GM19324 (cell line): ENCODE data around the gene MAPK8IP3.

Source experiments
- ATAC-seq: cut with Tn5 transposase; IDR thresholded peaks from one replicate; pipeline ENCODE4 v1.9.1; 2021; ENCODE audit warnings: mild to moderate bottlenecking, moderate library complexity; ENCODE audit not compliant: unreplicated experiment, low FRiP score

The MAPK8IP3 gene

DNA sequence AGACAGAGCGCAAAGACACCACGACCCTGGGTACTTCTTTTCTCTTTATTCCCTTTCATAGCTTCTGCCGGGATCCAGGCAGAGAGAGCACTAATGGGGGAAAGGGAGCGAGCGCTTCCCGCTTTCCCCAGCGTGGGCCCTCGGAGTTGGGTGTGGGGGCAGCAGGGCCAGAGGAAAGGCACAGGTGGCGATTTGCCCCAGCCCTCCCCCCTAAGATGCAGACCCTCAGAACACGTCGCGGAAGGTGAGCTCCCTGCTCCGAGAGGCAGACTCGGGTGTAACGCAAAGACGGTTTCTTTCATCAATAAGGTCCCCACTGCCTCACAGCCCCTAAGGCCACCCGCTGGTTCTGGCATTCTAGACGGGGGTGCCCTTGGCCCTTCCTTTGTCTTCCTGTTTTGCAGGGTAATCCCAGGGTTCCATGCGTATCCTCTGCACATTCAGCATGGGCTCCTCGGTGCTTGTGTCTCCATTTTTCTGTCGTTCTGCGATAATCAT, 65.9 kb downstream of the MAPK8IP3 start:
- no peak for ATAC-seq

- no peak for ATAC-seq
Measured at GRCh38 chr16:1772362-1772907, 66.4 kb downstream of the MAPK8IP3 start, which contains the start of gene EME2. Gene EME2 (plus strand): TSS chr16:1772810. CDS start chr16:1773228, 418 bp downstream.

DNA sequence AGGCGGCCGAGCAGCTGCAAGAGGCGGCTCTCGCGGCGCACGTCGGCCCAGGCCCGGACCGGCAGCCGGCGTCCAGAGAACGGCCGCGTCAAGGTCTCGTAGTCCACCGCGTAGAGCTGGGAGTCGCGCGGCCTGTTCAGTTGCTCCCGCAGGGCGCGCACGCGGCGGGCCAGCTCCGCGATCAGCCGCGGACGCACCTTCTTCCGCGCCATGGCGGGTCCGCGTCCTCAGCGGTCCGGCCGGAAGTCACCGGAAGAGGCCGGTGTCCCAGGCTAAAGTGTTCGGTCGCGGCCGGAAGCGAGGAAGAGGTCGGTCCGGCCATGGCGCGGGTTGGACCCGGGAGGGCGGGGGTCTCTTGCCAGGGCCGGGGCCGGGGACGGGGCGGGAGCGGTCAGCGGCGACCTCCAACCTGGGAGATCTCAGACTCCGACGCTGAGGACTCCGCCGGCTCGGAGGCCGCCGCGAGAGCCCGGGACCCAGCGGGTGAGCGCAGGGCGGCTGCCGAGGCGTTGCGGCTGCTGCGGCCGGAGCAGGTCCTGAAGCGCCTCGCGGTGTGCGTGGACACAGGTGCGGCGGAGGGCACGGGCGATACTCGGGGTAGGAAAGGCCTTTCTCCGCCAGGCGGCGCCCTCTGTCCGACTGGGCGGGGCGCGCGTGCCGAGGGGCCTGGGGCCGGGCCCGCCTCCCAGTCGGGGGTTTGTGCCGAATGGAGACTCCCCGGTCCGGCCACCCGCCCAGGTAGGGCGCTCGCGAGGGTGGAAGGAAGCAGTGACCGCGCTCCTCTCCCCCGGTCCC, 67.1 kb downstream of the MAPK8IP3 start, which contains the start of gene MRPS34:
Gene MRPS34, minus strand, starts transcription at position 227 of the 795 bp plus-strand sequence. Its CDS starts 15 bp downstream, at position 212.
- ATAC-seq: peak; percentile 58

DNA sequence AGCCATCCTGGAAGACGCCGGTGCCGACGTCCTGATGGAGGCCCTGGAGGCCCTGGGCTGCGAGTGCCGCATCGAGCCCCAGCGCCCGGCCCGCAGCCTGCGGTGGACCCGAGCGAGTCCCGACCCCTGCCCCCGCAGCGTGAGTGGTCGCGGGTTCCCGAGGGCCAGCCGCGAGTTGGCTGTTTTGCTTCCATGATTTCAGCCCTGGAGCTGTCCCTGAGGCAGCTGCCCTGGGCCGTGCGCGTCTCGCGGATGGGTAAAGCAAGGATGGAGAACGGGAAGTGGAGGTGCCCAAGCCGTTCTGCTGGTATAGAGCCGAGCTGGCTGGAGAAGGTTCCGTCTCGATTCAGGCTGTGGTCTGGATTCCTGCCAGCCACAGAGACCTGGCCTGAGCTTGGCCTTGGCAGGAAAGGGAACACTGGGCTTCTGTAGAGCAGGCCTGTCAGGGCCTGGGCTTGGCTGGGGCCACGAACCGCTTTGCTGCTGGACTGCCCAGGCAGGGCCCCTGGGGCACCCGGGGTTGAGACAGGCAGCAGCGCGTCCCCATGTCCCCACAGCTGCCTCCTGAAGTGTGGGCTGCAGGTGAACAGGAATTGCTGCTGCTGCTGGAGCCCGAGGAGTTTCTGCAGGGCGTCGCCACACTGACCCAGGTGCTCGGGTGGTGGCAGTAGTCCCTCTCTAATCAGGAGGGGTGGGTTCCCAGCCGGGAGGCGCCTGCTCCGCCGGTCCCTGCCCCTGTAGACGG, 67.9 kb downstream of the MAPK8IP3 start:
- ATAC-seq: no peak

DNA sequence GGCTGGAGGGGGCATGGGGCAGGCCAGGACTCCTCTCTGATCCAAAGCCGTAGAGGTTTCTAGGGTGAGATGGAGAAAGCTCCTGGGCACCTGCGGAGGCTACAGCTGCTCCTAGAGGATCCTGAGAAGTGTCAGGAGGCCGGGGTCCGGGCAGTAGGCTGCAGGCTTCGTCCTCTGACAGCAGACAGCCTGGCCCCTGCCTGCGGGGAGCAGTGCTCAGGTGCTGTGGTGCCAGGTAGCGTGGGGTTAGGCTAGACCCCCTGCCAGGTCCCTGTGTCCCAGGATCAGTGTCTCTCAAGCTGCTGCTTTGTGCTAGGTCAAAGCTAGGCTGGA, 68.4 kb downstream of the MAPK8IP3 start:
- no peak for ATAC-seq

- ATAC-seq: no peak
Measured at GRCh38 chr16:1775006-1775845, 69.2 kb downstream of the MAPK8IP3 start.

GRCh38 chr16:1775846-1776671, 70.1 kb downstream of the MAPK8IP3 start:
- no peak for ATAC-seq

DNA sequence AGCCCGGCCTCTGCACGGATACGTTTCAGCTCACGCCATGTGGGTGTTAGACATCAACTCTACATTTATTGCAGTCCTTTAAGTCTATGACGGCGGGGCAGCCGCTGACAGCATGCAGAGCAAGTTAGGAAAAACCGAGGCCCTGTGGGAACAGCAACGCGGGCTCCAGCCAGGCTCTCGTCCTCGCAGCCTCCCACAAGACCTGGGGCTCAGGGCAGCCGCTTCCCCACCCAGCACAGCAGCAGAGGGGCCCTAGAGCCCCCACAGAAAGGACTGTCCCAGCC, 70.6 kb downstream of the MAPK8IP3 start:
- ATAC-seq: no peak

DNA sequence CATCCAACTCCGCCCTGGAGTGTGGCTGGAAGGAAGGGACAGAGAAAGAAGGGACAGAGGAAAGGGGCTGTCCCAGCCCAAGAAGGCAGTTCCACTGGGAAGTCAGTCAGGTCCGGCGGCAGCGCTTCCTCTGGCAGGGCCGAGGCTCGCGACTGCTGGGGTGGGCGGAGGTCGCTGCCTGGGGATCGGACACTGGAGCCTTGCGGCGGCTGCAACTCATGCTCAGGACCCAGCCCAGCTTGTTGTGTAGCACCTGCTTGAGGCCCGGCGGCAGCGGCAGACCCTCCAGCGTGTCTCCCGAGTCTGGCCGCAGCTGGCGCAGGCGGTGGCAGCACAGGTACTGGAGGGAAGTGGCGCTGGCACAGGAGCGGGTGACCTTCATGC, 71.0 kb downstream of the MAPK8IP3 start:
- ATAC-seq: no peak

- ATAC-seq: no peak
Measured at GRCh38 chr16:1777375-1778199, 71.6 kb downstream of the MAPK8IP3 start.

DNA sequence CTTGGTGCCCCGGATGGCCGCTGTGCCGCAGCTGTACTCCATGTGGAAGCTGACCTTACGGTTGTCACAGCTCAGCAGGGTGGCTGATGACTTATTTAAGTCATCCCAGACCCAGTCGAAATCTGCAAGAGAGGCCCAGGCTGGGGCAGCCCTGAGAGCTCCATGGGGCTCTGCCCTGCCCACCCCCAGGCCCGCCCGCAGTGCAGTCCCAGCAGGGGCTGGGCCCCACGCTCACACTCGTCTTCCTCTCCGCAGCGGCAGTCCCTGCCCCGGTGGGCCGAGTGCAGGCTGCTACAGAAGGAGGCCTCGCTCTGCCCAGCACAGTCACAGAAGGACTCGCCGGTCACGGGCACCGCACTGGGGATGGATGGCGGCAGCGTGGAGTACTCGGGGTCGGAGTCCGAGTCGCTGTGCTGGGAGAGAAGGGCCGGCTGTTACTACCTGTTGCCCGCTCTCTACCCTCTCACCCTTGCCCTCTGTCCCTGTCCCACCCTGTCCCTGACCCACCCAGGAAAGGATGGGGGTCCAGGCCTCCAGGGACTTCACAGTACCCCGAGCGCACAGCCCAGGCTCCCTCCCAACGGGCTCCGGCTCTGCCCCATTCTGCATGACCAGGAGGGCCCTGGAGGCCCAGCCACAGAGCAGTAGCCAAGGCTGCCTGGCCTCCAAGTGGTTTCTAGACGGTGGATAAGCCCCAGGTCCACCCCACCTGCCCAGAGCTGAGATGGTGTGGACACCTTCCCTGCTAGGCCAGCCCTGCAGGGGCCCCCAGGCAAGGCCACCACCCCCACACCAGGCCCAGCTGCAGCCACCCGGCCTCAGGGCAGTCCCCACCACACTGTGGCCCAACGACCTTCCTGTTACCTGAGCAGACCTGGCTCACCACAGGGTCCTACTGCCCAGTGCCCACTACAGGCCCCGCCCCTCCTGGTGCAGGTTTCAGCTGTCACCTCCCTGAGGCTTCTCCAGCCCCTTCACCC, 72.5 kb downstream of the MAPK8IP3 start:
- no peak for ATAC-seq

GRCh38 chr16:1779234-1779701, 73.3 kb downstream of the MAPK8IP3 start:
- ATAC-seq: no peak

DNA sequence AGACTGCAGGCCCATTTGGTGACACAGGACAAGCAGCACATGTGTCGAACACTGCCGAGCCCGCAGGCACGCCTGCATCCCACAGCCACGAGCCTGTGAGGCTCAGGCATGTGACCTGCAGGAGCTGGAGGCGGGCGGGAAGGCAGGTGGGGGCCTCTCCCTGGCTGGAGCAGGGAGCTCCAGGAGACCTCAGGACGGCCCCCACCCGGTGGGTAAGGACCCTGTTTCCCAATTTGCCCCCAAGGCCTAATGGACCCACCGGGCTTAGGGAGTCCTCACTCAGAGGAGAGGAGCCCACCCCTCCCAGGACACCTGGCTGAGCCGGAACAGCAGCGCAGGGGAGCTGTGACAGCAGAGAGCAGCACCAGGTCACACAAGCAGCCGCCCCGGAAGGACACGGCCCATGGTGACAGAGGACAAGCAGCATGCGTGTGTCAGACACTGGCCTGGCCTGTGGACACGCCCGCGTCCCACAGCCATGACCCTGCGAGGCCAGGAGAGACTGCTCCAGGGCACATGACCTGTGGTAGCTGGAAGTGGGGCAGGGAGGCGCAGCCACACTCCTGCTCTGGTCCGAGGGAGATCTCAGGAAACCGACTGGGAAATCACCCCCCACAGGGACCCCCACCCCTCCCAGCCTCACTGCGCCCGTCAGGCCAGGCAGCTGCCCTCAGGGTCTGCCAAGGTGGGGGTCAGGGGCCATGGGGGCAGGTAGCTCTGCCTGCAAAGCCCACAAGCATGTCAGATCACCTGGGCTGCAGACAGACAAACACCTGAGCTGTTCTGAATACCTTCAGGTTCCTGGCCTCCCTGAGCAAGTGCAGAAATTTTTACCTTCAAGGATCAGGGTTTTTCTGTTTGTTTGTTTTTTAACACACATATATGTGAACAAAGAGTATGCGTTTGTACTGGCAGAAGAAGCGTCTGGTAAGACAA, 74.0 kb downstream of the MAPK8IP3 start:
- no peak for ATAC-seq

DNA sequence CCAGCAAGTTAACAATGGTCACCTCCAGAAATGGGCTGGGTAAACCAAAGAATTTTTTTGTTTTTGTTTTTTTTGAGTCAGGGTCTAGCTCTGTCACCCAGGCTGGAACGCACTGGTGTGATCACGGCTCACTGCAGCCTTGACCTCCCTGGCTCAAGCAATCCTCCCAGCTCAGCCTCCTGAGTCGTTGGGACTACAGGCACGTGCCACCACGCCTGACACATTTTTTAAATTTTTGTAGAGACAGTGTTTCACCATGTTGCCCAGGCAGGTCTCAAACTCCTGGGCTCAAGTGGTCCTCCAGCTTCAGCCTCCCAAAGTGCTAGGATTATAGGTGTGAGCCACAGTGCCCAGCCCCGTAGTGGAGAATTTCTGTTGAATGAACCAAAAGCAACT, 74.7 kb downstream of the MAPK8IP3 start:
- ATAC-seq: no peak

GRCh38 chr16:1781254-1781653, 75.3 kb downstream of the MAPK8IP3 start:
- no peak for ATAC-seq

- peak; percentile 3 for ATAC-seq
Measured at GRCh38 chr16:1781758-1782407, 75.9 kb downstream of the MAPK8IP3 start.
